ENCODE measurements around the gene GPX3.

GRCh38 chr5:151065609-151066008, 45.2 kb downstream of the GPX3 start:
- TF ChIP-seq CTCF (IDR thresholded peaks at IDR 0.05) (no peak), ZFX (IDR thresholded peaks at IDR 0.05; ENCODE audit: borderline replicate concordance) (no peak)

All from 22Rv1 (cell line).